ENCODE measurements around the gene ATP5F1D.

The ATP5F1D gene

GRCh38 chr19:1247748-1248138 is 6.2 kb downstream of the ATP5F1D start:
- TF ChIP-seq POLR2AphosphoS5 (IDR thresholded peaks at IDR 0.05; ENCODE audit: low read depth, low read length) (no peak), PAX5 (IDR thresholded peaks at IDR 0.05; ENCODE audit: insufficient read depth, low read length, severe bottlenecking) (no peak), SPI1 (IDR thresholded peaks at IDR 0.05; ENCODE audit: low read depth, low read length) (no peak), TAF1 (IDR thresholded peaks at IDR 0.05; ENCODE audit: low read depth, low read length) (no peak)
- DNase-seq (ENCODE audit: insufficient read length, low spot score) (no peak), FAIRE-seq (no peak)

GRCh38 chr19:1248139-1248785 is 6.7 kb downstream of the ATP5F1D start, which contains the start of gene MIDN:
Gene MIDN (plus strand): TSS chr19:1248583. CDS start chr19:1250297, 1,714 bp downstream.
- FAIRE-seq = peak; percentile 87
- no peak for DNase-seq (ENCODE audit: insufficient read length, low spot score)
- TF ChIP-seq POU2F2 (IDR thresholded peaks at IDR 0.05; ENCODE audit: low read depth, low read length) (no peak), POLR2AphosphoS5 (IDR thresholded peaks at IDR 0.05; ENCODE audit: low read depth, low read length) (peak; percentile 82), TAF1 (IDR thresholded peaks at IDR 0.05; ENCODE audit: low read depth, low read length) (no peak), SPI1 (IDR thresholded peaks at IDR 0.05; ENCODE audit: low read depth, low read length) (no peak), POLR2A (IDR thresholded peaks at IDR 0.05; ENCODE audit: low read depth, low read length) (peak; percentile 87), PAX5 (IDR thresholded peaks at IDR 0.05; ENCODE audit: insufficient read depth, low read length, severe bottlenecking) (no peak)

DNA sequence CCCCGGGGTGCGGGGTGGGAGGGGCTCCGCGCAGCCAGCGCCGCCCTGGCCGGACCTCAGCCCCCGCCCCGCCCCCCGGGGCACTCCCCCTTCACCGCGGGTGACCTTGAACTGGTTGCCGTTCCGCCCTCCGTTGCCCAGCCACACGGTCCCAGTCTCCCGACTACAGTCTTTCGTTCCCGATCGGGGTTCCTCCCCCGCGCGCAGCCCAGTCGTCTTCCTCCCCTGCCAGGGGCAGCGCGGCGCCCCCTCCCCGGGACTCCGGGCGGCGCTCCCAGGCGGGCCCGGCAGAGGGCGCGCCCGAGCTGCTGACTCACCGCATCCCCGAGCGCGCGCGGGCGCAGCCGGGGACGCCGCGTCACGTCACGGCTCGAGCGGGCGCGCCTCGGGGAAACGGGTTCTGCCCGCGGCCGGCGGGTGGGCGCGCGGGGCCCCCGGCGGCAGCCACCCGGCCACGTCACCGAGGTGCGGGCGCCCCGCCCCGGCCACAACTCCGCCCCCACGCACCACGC is 7.3 kb downstream of the ATP5F1D start:
- peak; percentile 82 for FAIRE-seq
- no peak for DNase-seq (ENCODE audit: insufficient read length, low spot score)
- TF ChIP-seq PAX5 (IDR thresholded peaks at IDR 0.05; ENCODE audit: insufficient read depth, low read length, severe bottlenecking) (peak; percentile 43), TAF1 (IDR thresholded peaks at IDR 0.05; ENCODE audit: low read depth, low read length) (no peak)

- FAIRE-seq (peak; percentile 91), DNase-seq (ENCODE audit: insufficient read length, low spot score) (peak; percentile 94)
- TF ChIP-seq POU2F2 (IDR thresholded peaks at IDR 0.05; ENCODE audit: low read depth, low read length) = no peak
- peak; percentile 66; the same call in 1 of the 2 replicates for TF ChIP-seq POLR2AphosphoS5 (IDR thresholded peaks at IDR 0.05; ENCODE audit: low read depth, low read length)
Measured at GRCh38 chr19:1249298-1249989, 7.9 kb downstream of the ATP5F1D start.

GRCh38 chr19:1249990-1250436 is 8.5 kb downstream of the ATP5F1D start:
- no peak for DNase-seq (ENCODE audit: insufficient read length, low spot score)
- no peak for FAIRE-seq
- TF ChIP-seq POLR2A (IDR thresholded peaks at IDR 0.05; ENCODE audit: low read depth, low read length) (no peak), PAX5 (IDR thresholded peaks at IDR 0.05; ENCODE audit: insufficient read depth, low read length, severe bottlenecking) (no peak), POU2F2 (IDR thresholded peaks at IDR 0.05; ENCODE audit: low read depth, low read length) (no peak), TAF1 (IDR thresholded peaks at IDR 0.05; ENCODE audit: low read depth, low read length) (no peak), POLR2AphosphoS5 (IDR thresholded peaks at IDR 0.05; ENCODE audit: low read depth, low read length) (no peak), SPI1 (IDR thresholded peaks at IDR 0.05; ENCODE audit: low read depth, low read length) (no peak)

GRCh38 chr19:1250437-1251260 is 9.1 kb downstream of the ATP5F1D start:
- FAIRE-seq (peak; percentile 45), DNase-seq (ENCODE audit: insufficient read length, low spot score) (no peak)
- no peak for TF ChIP-seq SPI1 (IDR thresholded peaks at IDR 0.05; ENCODE audit: low read depth, low read length)

- TF ChIP-seq PAX5 (IDR thresholded peaks at IDR 0.05; ENCODE audit: insufficient read depth, low read length, severe bottlenecking) (no peak), POLR2A (IDR thresholded peaks at IDR 0.05; ENCODE audit: low read depth, low read length) (0 out of 2 replicates have a peak, but pooled peaks have one; percentile 42), POU2F2 (IDR thresholded peaks at IDR 0.05; ENCODE audit: low read depth, low read length) (peak; percentile 25; the same call in 1 of the 2 replicates)
- DNase-seq (ENCODE audit: insufficient read length, low spot score) (no peak), FAIRE-seq (peak; percentile 80)
Measured at GRCh38 chr19:1251330-1252220, 10.0 kb downstream of the ATP5F1D start.

GRCh38 chr19:1252221-1252820 is 10.8 kb downstream of the ATP5F1D start:
- FAIRE-seq (peak; percentile 74), DNase-seq (ENCODE audit: insufficient read length, low spot score) (no peak)
- TF ChIP-seq TAF1 (IDR thresholded peaks at IDR 0.05; ENCODE audit: low read depth, low read length) (no peak), SPI1 (IDR thresholded peaks at IDR 0.05; ENCODE audit: low read depth, low read length) (0 out of 2 replicates have a peak, but pooled peaks have one; percentile 1)

DNA sequence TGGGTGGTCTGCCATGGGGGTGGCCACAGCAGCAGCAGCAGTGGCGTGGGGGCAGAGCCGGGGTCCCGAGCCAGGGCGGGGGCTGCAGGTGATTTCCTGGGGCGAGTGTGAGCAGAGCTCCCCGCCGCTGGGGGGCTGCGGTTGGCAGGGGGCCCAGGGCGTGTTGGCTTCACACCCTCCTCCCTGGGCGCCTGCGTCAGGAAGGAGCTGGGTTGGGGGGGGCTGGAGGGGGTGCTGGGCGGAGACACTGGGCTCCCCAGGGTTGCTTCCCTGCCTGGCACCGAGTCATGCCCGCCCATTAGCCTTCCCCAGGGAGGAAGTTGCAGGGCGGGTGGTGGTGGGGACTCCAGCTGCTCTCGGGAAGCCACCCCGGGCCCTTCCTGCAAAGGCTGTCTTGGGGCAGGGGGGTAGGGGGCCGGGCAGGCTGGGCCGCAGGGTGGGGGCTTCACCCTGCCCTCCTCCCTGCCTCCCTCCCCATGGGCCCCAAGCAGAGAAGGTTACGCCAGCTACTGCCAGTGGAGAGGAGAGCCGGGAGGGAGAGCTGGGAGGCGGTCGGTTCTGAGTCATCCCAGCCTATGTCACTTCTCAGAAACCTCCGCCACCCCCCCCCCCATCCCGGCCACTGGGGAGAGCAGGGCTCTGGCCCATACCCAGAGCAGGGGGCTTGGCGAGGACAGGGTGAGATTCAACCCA is 11.4 kb downstream of the ATP5F1D start:
- TF ChIP-seq POLR2AphosphoS5 (IDR thresholded peaks at IDR 0.05; ENCODE audit: low read depth, low read length) (no peak), PAX5 (IDR thresholded peaks at IDR 0.05; ENCODE audit: insufficient read depth, low read length, severe bottlenecking) (no peak), TAF1 (IDR thresholded peaks at IDR 0.05; ENCODE audit: low read depth, low read length) (no peak), POU2F2 (IDR thresholded peaks at IDR 0.05; ENCODE audit: low read depth, low read length) (no peak), SPI1 (IDR thresholded peaks at IDR 0.05; ENCODE audit: low read depth, low read length) (0 out of 2 replicates have a peak, but pooled peaks have one; percentile 31), POLR2A (IDR thresholded peaks at IDR 0.05; ENCODE audit: low read depth, low read length) (no peak)
- peak; percentile 79 for FAIRE-seq
- no peak for DNase-seq (ENCODE audit: insufficient read length, low spot score)
